CD8-positive, alpha-beta memory T cell (primary cell): ENCODE measurements around the gene SIN3B. TPM values are rescaled to one million over a fixed set of nuclear protein-coding genes. Genes with fewer than 3 reads are reported as not detected.

Source experiments
- CTCF ChIA-PET: fragments of 350-600 bp; sonication (Branson Sonifier 250); formaldehyde crosslinking; loops from one replicate; lab custom pipeline; 2021; ENCODE audit warnings: antibody characterized with exemption; lab: Charles Lee
- POLR2A ChIA-PET: fragments of 350-600 bp; sonication (Branson Sonifier 250); formaldehyde crosslinking; loops from one replicate; lab custom pipeline; 2021; ENCODE audit warnings: antibody characterized with exemption; lab: Charles Lee
- DNase-seq, 5 donors: peaks; one replicate each; pipeline versions ENCODE4 v3.0.0 to v3.0.0-alpha.2; 2020 to 2022; ENCODE audit warnings: mixed read lengths in 1 of 5
- H3K27ac ChIP-seq: one replicate; pipeline ENCODE4 v1.7.0; 2013; ENCODE audit warnings: low read depth, mild to moderate bottlenecking, low read length, moderate library complexity
- H3K27me3 ChIP-seq: 2 replicates; pipeline ENCODE4 v1.7.0; 2013; ENCODE audit warnings: low read length, mild to moderate bottlenecking; ENCODE audit not compliant: insufficient read depth, poor library complexity, severe bottlenecking
- H3K36me3 ChIP-seq: 2 replicates; pipeline ENCODE4 v1.7.0; 2013; ENCODE audit warnings: mild to moderate bottlenecking, low read length, moderate library complexity; ENCODE audit not compliant: insufficient read depth
- H3K4me1 ChIP-seq: 2 replicates; pipeline ENCODE4 v1.7.0; 2013; ENCODE audit warnings: mild to moderate bottlenecking, low read length, moderate library complexity; ENCODE audit not compliant: insufficient read depth
- H3K4me3 ChIP-seq: 2 replicates; pipeline ENCODE4 v1.7.0; 2013; ENCODE audit warnings: mild to moderate bottlenecking, low read length
- H3K9me3 ChIP-seq: 2 replicates; pipeline ENCODE4 v1.7.0; 2013; ENCODE audit warnings: mild to moderate bottlenecking, low read length
- H3K27ac Mint-ChIP-seq, 8 donors: one replicate each; pipeline ENCODE4 v1.8.0; 2020 to 2021; ENCODE audit warnings: mixed read lengths in 8 of 8, mild to moderate bottlenecking in 6 of 8, inconsistent platforms in 3 of 8, moderate library complexity in 3 of 8
- H3K27me3 Mint-ChIP-seq, 2 donors: one replicate each; pipeline ENCODE4 v1.8.0; 2020 to 2021; ENCODE audit warnings: mixed read lengths in 2 of 2, mild to moderate bottlenecking in 1 of 2, moderate library complexity in 1 of 2
- H3K36me3 Mint-ChIP-seq, 3 donors: one replicate each; pipeline ENCODE4 v1.8.0; 2020 to 2021; ENCODE audit warnings: mixed read lengths in 3 of 3, inconsistent platforms in 1 of 3, mild to moderate bottlenecking in 1 of 3
- H3K4me1 Mint-ChIP-seq, 3 donors: one replicate each; pipeline ENCODE4 v1.8.0; 2020 to 2021; ENCODE audit warnings: mixed read lengths in 3 of 3, inconsistent platforms in 1 of 3, mild to moderate bottlenecking in 1 of 3
- H3K4me3 Mint-ChIP-seq, 7 donors: one replicate each; pipeline ENCODE4 v1.8.0; 2020 to 2021; ENCODE audit warnings: mixed read lengths in 7 of 7, mild to moderate bottlenecking in 6 of 7, moderate library complexity in 4 of 7, inconsistent platforms in 2 of 7
- H3K9me3 Mint-ChIP-seq, 5 donors: one replicate each; pipeline ENCODE4 v1.8.0; 2020 to 2022; ENCODE audit warnings: mixed read lengths in 5 of 5, mild to moderate bottlenecking in 3 of 5, moderate library complexity in 2 of 5, inconsistent platforms in 1 of 5
- polyA plus RNA-seq: library from polyadenylated mRNA; unstranded; fragments of 300-500 nt; fragmentation: Illumina TruSeq; gene quantifications from one replicate; pipeline ENCODE4 v1.2.3, GENCODE V29; 2021
- total RNA-seq, 2 experiments: library from RNA; stranded (reverse); gene quantifications; one replicate each; pipeline ENCODE4 v1.2.3, GENCODE V29; 2021

Gene SIN3B
- total and polyA plus RNA-seq, 3 experiments from 2014 or later: 5.0 to 34.8 (median 32.9) TPM

DNA sequence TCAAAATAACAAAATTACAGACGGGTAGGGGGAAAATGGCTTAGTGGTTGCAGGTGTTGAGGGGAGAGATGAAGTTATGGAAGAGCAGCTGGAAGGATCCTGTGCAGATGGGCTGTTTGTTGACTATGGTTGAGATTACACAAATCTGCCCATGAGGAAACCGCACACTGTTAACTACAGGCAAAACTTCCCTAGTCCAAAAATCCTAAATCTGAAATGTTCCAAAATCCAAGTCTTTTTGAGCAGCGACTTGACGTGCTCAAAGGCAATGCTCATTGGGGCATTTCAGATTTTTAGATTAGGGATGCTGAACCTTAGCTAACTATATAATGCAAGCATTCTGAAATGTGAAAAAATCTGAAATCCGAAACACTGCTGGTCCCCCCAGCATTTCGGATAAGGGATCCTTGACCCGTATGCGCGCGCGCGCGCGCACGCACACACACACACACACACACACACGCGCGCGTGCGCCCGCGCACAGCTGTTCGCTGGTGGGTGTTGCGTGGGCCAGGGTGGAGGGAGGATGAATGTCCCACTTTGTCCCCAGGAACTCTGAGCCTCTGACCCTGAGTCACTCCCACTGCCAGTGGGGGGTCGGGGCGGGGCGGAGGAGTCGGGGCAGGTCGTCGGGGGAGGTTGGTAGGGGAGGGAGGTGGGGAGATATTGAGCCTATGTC, 66.4 kb downstream of the SIN3B start:
- H3K36me3 ChIP-seq: no peaks in the 10 kb centered on the region
- Mint-ChIP-seq H3K27me3 (peaks cover 11 to 35% of the 10 kb centered on the region in 2 donors), H3K4me1 (peaks cover 17 to 27% (median 19%) of the 10 kb centered on the region in 3 donors), H3K36me3 (no peaks in the 10 kb centered on the region), H3K27ac (peak overlapping the region in 1 of 8 donors; percentile 38), H3K4me3 (peak overlapping the region in 5 of 7 donors; percentile 3 to 68 (median 54)), H3K9me3 (peaks cover 0 to 4% (median 0%) of the 10 kb centered on the region in 5 donors)
- CTCF ChIA-PET: no interaction called here
- POLR2A ChIA-PET: no interaction called here
- H3K27me3 ChIP-seq: peaks cover 3% of the 10 kb centered on the region
- H3K9me3 ChIP-seq: no peaks in the 10 kb centered on the region
- no peak for DNase-seq
- H3K4me1 ChIP-seq: peaks cover 12% of the 10 kb centered on the region
- no peak overlapping the region for H3K4me3 ChIP-seq
- peak overlapping the region; percentile 59 for H3K27ac ChIP-seq

DNA sequence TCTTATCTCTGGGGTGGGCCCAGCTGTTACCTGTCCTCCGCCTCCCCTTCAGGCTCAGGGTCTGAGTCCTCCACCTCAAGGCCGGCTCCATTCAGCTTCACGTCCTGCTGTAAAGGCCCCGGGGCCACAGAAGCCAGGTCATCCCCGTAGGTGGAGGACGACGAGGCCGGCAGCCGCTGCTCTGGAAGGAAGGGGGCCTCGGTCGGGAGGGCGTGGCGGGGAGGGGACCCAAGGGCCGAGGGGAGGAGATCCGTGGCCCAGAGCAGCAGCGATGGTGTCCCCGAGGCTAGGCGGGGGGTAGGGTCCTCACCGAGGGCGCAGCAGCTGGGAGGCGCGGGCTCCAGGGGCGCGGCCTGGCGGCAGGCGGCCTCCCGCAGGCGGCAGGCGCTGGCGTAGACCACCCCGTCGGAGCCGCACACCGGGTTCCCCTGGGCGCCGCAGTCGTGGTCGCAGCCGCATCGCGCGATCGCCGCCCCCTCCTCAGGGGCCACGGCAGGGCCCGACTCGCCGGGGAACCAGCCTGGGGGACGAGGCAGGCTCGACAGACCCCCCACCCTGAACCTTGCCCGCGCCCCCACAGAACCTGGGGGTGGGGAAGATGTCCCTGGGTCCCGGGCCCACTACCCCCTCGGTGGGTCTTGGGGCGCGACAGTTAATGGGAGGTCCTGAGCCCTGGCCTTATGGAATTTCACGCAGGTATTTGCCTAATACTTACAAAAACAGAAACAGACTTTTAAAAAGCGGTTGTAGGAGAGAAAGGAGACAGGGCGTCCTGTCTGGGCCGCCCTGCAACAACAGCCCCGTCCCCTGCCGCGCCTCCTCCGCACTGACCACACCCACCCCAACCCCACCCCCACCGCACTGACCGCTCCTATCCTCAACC, 67.2 kb downstream of the SIN3B start:
- no peaks in the 10 kb centered on the region for H3K36me3 ChIP-seq
- ChIA-PET POLR2A (no interaction called here), CTCF (no interaction called here)
- DNase-seq: no peak
- H3K4me1 ChIP-seq: peaks cover 12% of the 10 kb centered on the region
- peaks cover 3% of the 10 kb centered on the region for H3K27me3 ChIP-seq
- H3K27ac Mint-ChIP-seq: peak overlapping the region in 1 of 8 donors; percentile 29
- H3K36me3 Mint-ChIP-seq: no peaks in the 10 kb centered on the region
- peak overlapping the region; percentile 59 for H3K27ac ChIP-seq
- H3K4me3 Mint-ChIP-seq: peak overlapping the region in 6 of 7 donors; percentile 59 to 75 (median 68)
- H3K4me3 ChIP-seq: no peak overlapping the region
- no peaks in the 10 kb centered on the region for H3K9me3 ChIP-seq
- peaks cover 11 to 35% of the 10 kb centered on the region in 2 donors for H3K27me3 Mint-ChIP-seq
- H3K9me3 Mint-ChIP-seq: peaks cover 0 to 4% (median 0%) of the 10 kb centered on the region in 5 donors
- peaks cover 17 to 27% (median 19%) of the 10 kb centered on the region in 3 donors for H3K4me1 Mint-ChIP-seq

GRCh38 chr19:16897029-16897855, 68.0 kb downstream of the SIN3B start:
- DNase-seq: peak; percentile 28 to 61 (median 47)
- Histone ChIP-seq H3K27ac (peak overlapping the region; percentile 38), H3K4me3 (peak overlapping the region; percentile 39), H3K27me3 (peaks cover 3% of the 10 kb centered on the region), H3K4me1 (peaks cover 12% of the 10 kb centered on the region), H3K9me3 (no peaks in the 10 kb centered on the region), H3K36me3 (no peaks in the 10 kb centered on the region)
- H3K36me3 Mint-ChIP-seq: no peaks in the 10 kb centered on the region
- H3K27ac Mint-ChIP-seq: peak overlapping the region in 1 of 8 donors; percentile 82
- H3K9me3 Mint-ChIP-seq: peaks cover 0 to 4% (median 0%) of the 10 kb centered on the region in 5 donors
- CTCF ChIA-PET: no interaction called here
- peaks cover 9 to 33% of the 10 kb centered on the region in 2 donors for H3K27me3 Mint-ChIP-seq
- H3K4me1 Mint-ChIP-seq: peaks cover 17 to 27% (median 19%) of the 10 kb centered on the region in 3 donors
- POLR2A ChIA-PET: no interaction called here
- H3K4me3 Mint-ChIP-seq: peak overlapping the region; percentile 51 to 84 (median 72)

DNA sequence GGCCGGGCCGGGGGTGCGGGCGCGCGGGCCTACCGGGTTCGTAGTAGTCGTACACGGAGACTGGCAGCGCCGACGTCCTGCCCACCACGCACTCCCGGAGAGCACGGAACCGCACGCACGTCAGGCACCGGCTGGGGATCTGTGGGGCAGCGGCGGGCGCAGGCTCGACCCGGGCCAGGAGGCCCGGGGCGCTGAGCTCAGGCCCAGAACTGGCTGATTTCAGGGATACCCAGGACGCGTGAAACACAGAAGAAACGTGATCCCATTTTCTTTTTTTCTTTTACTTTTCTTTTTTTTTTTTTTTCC, 68.6 kb downstream of the SIN3B start:
- ChIA-PET CTCF (no interaction called here), POLR2A (no interaction called here)
- peaks cover 17 to 27% (median 19%) of the 10 kb centered on the region in 3 donors for H3K4me1 Mint-ChIP-seq
- Histone ChIP-seq H3K9me3 (no peaks in the 10 kb centered on the region), H3K36me3 (no peaks in the 10 kb centered on the region), H3K4me3 (no peak overlapping the region), H3K27ac (peak overlapping the region; percentile 38), H3K4me1 (peaks cover 12% of the 10 kb centered on the region), H3K27me3 (peaks cover 3% of the 10 kb centered on the region)
- H3K9me3 Mint-ChIP-seq: peaks cover 0 to 4% (median 0%) of the 10 kb centered on the region in 5 donors
- peak overlapping the region; percentile 51 to 83 (median 72) for H3K4me3 Mint-ChIP-seq
- no peaks in the 10 kb centered on the region for H3K36me3 Mint-ChIP-seq
- DNase-seq: peak in 2 of 5 donors; percentile 14 to 19
- peak overlapping the region in 1 of 8 donors; percentile 82 for H3K27ac Mint-ChIP-seq
- H3K27me3 Mint-ChIP-seq: peaks cover 9 to 27% of the 10 kb centered on the region in 2 donors

DNA sequence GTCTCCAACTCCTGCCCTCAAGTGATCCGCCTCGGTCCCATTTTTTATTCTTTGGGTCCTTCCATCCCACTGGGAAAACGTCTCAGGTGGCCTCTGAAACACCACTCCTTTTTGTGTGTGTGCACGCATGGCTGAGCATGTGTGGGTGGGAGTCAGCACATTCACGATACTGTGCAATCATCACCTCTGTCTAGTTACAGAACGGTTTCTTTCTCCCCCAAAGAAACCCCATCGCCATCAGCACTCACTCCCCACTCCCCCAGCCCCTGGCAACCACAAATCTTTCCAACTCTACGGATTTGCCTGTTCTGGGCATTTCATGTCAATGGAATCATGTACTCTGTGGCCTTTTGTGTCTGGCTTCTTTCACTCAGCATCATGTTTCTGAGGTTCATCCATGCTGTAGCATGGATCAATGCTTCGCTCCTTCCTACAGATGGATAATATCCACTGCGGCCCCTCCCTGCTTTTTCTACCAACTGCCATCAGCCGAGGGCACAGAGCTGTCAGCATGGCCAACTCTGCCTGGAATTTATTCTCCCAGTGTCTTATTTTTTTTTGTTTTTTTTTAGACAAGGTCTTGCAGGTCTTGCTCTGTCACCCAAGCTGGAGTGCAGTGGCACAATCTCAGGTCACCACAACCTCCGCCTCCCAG, 69.3 kb downstream of the SIN3B start:
- Histone ChIP-seq H3K9me3 (no peaks in the 10 kb centered on the region), H3K27ac (no peak overlapping the region), H3K27me3 (peaks cover 3% of the 10 kb centered on the region), H3K36me3 (no peaks in the 10 kb centered on the region), H3K4me1 (peaks cover 12% of the 10 kb centered on the region), H3K4me3 (no peak overlapping the region)
- peak overlapping the region; percentile 52 to 83 (median 72) for H3K4me3 Mint-ChIP-seq
- CTCF ChIA-PET: no interaction called here
- no peak for DNase-seq
- H3K36me3 Mint-ChIP-seq: no peaks in the 10 kb centered on the region
- H3K4me1 Mint-ChIP-seq: peaks cover 17 to 27% (median 19%) of the 10 kb centered on the region in 3 donors
- H3K9me3 Mint-ChIP-seq: peaks cover 0 to 4% (median 0%) of the 10 kb centered on the region in 5 donors
- peak overlapping the region in 5 of 8 donors; percentile 34 to 82 (median 38) for H3K27ac Mint-ChIP-seq
- H3K27me3 Mint-ChIP-seq: peaks cover 9 to 22% of the 10 kb centered on the region in 2 donors
- POLR2A ChIA-PET: no interaction called here

DNA sequence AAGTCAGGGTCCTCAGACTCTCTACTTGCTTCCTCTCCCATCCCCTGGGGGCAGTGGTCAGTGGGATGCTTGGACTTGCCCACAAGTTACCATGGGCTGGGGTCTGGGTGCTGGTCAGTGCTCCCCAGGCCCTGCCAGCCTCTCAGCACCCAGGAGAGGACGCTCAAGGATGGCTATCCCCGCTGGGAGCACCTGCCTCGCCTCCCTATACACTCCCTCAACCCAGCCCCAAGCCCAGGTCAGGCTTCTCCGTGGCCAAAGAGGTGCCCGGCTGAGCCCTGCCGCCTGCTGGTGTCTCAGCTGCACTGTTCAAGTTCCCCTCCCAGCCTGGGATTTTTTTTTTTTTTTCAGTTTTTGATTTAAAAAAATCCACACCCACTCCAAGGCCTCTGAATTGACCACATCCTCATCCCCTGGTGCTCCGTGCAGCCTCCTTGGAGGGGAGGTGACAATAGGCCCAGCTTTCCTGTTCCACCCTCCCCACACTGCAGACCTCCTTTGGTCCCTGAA, 70.4 kb downstream of the SIN3B start:
- peaks cover 0 to 4% (median 0%) of the 10 kb centered on the region in 5 donors for H3K9me3 Mint-ChIP-seq
- CTCF ChIA-PET: no interaction called here
- peaks cover 17 to 27% (median 19%) of the 10 kb centered on the region in 3 donors for H3K4me1 Mint-ChIP-seq
- peaks cover 9 to 15% of the 10 kb centered on the region in 2 donors for H3K27me3 Mint-ChIP-seq
- no peak for DNase-seq
- Histone ChIP-seq H3K27ac (no peak overlapping the region), H3K36me3 (no peaks in the 10 kb centered on the region), H3K4me1 (peaks cover 7% of the 10 kb centered on the region), H3K4me3 (no peak overlapping the region), H3K27me3 (peaks cover 3% of the 10 kb centered on the region), H3K9me3 (no peaks in the 10 kb centered on the region)
- no peaks in the 10 kb centered on the region for H3K36me3 Mint-ChIP-seq
- H3K4me3 Mint-ChIP-seq: peak overlapping the region in 4 of 7 donors; percentile 39 to 58 (median 48)
- POLR2A ChIA-PET: no interaction called here
- H3K27ac Mint-ChIP-seq: peak overlapping the region in 3 of 8 donors; percentile 39 to 79 (median 58)

DNA sequence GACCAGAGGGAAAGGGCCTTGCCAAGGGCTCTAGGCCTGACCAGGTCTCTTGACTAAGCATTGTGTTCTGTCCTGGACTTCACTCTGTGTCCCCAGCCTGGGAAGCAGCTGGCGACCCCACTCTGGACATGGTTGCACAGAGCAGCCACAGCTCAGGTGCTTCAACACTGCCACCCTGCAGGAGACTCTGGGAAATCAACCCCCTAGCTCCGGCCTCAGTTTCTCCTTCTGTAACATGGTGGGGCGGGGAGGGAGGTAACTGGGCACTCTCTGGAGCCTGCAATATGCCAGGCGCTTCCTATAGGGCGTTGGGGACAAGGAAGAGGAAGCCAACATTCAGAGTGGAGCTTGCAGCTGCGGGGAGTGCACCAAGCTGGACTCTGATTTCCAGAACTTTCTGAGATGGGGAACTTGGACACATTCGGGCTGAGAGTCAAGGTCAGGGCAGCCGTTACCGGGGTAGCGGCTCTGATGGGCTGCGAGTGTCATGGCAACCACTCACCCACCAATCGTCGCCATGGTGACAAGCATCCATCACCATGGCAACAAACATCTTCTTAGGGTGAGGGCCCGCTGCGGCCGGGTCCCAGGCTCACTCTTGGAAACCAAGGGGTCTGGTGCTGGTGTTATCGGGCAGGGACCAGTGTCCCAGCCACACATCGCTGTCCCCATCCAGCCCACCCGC, 72.4 kb downstream of the SIN3B start:
- CTCF ChIA-PET: no interaction called here

More for the DNA sequence above, 72.4 kb downstream of the SIN3B start:
- Mint-ChIP-seq H3K4me3 (no peak overlapping the region), H3K36me3 (no peaks in the 10 kb centered on the region), H3K27ac (peak overlapping the region in 3 of 8 donors; percentile 60 to 77 (median 69)), H3K27me3 (peaks cover 7 to 8% of the 10 kb centered on the region in 2 donors), H3K4me1 (peaks cover 12 to 18% (median 16%) of the 10 kb centered on the region in 3 donors), H3K9me3 (peaks cover 0 to 4% (median 0%) of the 10 kb centered on the region in 5 donors)
- Histone ChIP-seq H3K9me3 (no peaks in the 10 kb centered on the region), H3K4me1 (peaks cover 7% of the 10 kb centered on the region), H3K36me3 (no peaks in the 10 kb centered on the region), H3K27me3 (no peaks in the 10 kb centered on the region), H3K4me3 (no peak overlapping the region), H3K27ac (no peak overlapping the region)
- no peak for DNase-seq
- POLR2A ChIA-PET: no interaction called here
